IPS-NIHi7 (cell line): ENCODE data around the gene SMAD9.

Experiments
- DNase-seq: peaks from one replicate; pipeline ENCODE4 v3.0.0; 2012; ENCODE audit warnings: mixed read lengths; ENCODE audit errors: extremely low spot score

The SMAD9 gene

GRCh38 chr13:36919833-36920615, at the start of gene SMAD9:
Gene SMAD9 (minus strand): TSS chr13:36920238. CDS start chr13:36879689, 40,549 bp downstream.
- peak; percentile 74 for DNase-seq

- no peak for DNase-seq
Measured at GRCh38 chr13:36966404-36966803, 46.4 kb upstream of the SMAD9 start.

- DNase-seq = no peak
Measured at GRCh38 chr13:36965767-36966166, 45.7 kb upstream of the SMAD9 start.

- no peak for DNase-seq
Measured at GRCh38 chr13:36959456-36960116, 39.5 kb upstream of the SMAD9 start.

GRCh38 chr13:36954542-36954941, 34.5 kb upstream of the SMAD9 start:
- DNase-seq = no peak

GRCh38 chr13:36950920-36951319, 30.9 kb upstream of the SMAD9 start:
- DNase-seq = no peak

- DNase-seq = no peak
Measured at GRCh38 chr13:36950330-36950729, 30.3 kb upstream of the SMAD9 start.

- DNase-seq = no peak
Measured at GRCh38 chr13:36945078-36945477, 25.0 kb upstream of the SMAD9 start.

GRCh38 chr13:36925603-36926002, 5.6 kb upstream of the SMAD9 start:
- no peak for DNase-seq

- DNase-seq = no peak
Measured at GRCh38 chr13:36924001-36924400, 4.0 kb upstream of the SMAD9 start.

GRCh38 chr13:36921631-36922301, 1.7 kb upstream of the SMAD9 start:
- no peak for DNase-seq

- peak; percentile 35 for DNase-seq
Measured at GRCh38 chr13:36920616-36921185, 663 bp upstream of the SMAD9 start.

- peak; percentile 56 for DNase-seq
Measured at GRCh38 chr13:36919171-36919832, 736 bp downstream of the SMAD9 start.

GRCh38 chr13:36918246-36919131, 1.5 kb downstream of the SMAD9 start:
- no peak for DNase-seq

GRCh38 chr13:36917311-36917710, 2.7 kb downstream of the SMAD9 start:
- DNase-seq = no peak

GRCh38 chr13:36915896-36916640, 4.0 kb downstream of the SMAD9 start:
- no peak for DNase-seq

- no peak for DNase-seq
Measured at GRCh38 chr13:36915106-36915505, 4.9 kb downstream of the SMAD9 start.

GRCh38 chr13:36914648-36915047, 5.4 kb downstream of the SMAD9 start:
- DNase-seq = no peak

- no peak for DNase-seq
Measured at GRCh38 chr13:36913463-36913862, 6.6 kb downstream of the SMAD9 start.

GRCh38 chr13:36912973-36913372, 7.1 kb downstream of the SMAD9 start:
- no peak for DNase-seq
